GM23338 (cell line): ENCODE data around the gene DDX20. TPM values are rescaled to one million over a fixed set of nuclear protein-coding genes. Genes with fewer than 3 reads are reported as not detected.

Experiments used
- ATAC-seq: fragments of 200-7000 bp; cut with Tn5 transposase; 3 replicates; pipeline ENCODE4 v1.9.1; 2020
- DNase-seq: peaks from one replicate; pipeline ENCODE4 v3.0.0-alpha.2; 2015; ENCODE audit warnings: low spot score
- H2AFZ ChIP-seq: fragments of 200-600 bp; sonication (generic); 2 replicates; pipeline ENCODE4 v1.8.0; 2016; ENCODE audit warnings: antibody characterized with exemption, mild to moderate bottlenecking, moderate library complexity
- H3F3A ChIP-seq: fragments of 200-600 bp; sonication (generic); replicated peaks from 2 replicates; pipeline ENCODE4 v1.8.0; 2017; ENCODE audit warnings: antibody characterized with exemption, mixed run types, low read depth
- H3K27ac ChIP-seq: fragments of 200-600 bp; sonication (generic); 2 replicates; pipeline ENCODE4 v1.6.1; 2016; ENCODE audit warnings: low read depth
- H3K27me3 ChIP-seq: fragments of 200-600 bp; sonication (generic); 2 replicates; pipeline ENCODE4 v1.8.0; 2016; ENCODE audit warnings: mild to moderate bottlenecking, mixed run types, moderate library complexity; ENCODE audit not compliant: insufficient read depth
- H3K36me3 ChIP-seq: fragments of 200-600 bp; sonication (generic); 2 replicates; pipeline ENCODE4 v1.8.0; 2016; ENCODE audit warnings: mild to moderate bottlenecking; ENCODE audit not compliant: insufficient read depth
- H3K4me1 ChIP-seq: fragments of 200-600 bp; sonication (generic); 2 replicates; pipeline ENCODE4 v1.8.0; 2016; ENCODE audit warnings: mild to moderate bottlenecking, moderate library complexity; ENCODE audit not compliant: insufficient read depth
- H3K4me2 ChIP-seq: fragments of 200-600 bp; sonication (generic); 2 replicates; pipeline ENCODE4 v1.7.1; 2017; ENCODE audit warnings: mixed run types
- H3K4me3 ChIP-seq: fragments of 200-600 bp; sonication (generic); 2 replicates; pipeline ENCODE4 v1.6.1; 2016; ENCODE audit warnings: mixed run types
- H3K79me2 ChIP-seq: fragments of 200-600 bp; sonication (generic); replicated peaks from 2 replicates; pipeline ENCODE4 v1.8.0; 2017; ENCODE audit warnings: mild to moderate bottlenecking; ENCODE audit not compliant: insufficient read depth
- H3K9me2 ChIP-seq: fragments of 200-600 bp; sonication (generic); 2 replicates; pipeline ENCODE4 v1.8.0; 2017; ENCODE audit not compliant: insufficient read depth
- H4K20me1 ChIP-seq: fragments of 200-600 bp; sonication (generic); replicated peaks from 2 replicates; pipeline ENCODE4 v1.8.0; 2017; ENCODE audit warnings: mild to moderate bottlenecking; ENCODE audit not compliant: insufficient read depth
- H3K27ac Mint-ChIP-seq: 2 replicates; pipeline ENCODE4 v1.8.0; 2020; ENCODE audit warnings: inconsistent platforms, mild to moderate bottlenecking, moderate library complexity, mixed read lengths
- H3K27me3 Mint-ChIP-seq: 3 replicates; pipeline ENCODE4 v1.8.0; 2022; ENCODE audit warnings: low read depth, mild to moderate bottlenecking, moderate library complexity, mixed read lengths, inconsistent platforms; ENCODE audit not compliant: insufficient read depth, poor library complexity
- H3K36me3 Mint-ChIP-seq: 3 replicates; pipeline ENCODE4 v1.8.0; 2021; ENCODE audit warnings: low read depth, mild to moderate bottlenecking, inconsistent platforms, moderate library complexity, mixed read lengths
- H3K4me1 Mint-ChIP-seq: 3 replicates; pipeline ENCODE4 v1.8.0; 2020; ENCODE audit warnings: mild to moderate bottlenecking, inconsistent platforms, mixed read lengths
- H3K4me3 Mint-ChIP-seq: 3 replicates; pipeline ENCODE4 v1.8.0; 2021; ENCODE audit warnings: moderate library complexity, mild to moderate bottlenecking, inconsistent platforms, mixed read lengths
- H3K9me3 Mint-ChIP-seq: 3 replicates; pipeline ENCODE4 v1.8.0; 2020; ENCODE audit warnings: moderate library complexity, mild to moderate bottlenecking, inconsistent platforms, mixed read lengths
- CREB1 ChIP-seq: fragments of 250-450 bp; sonication (Bioruptor Pico); IDR thresholded peaks from 2 replicates; pipeline ENCODE4 v1.5.0; 2020; ENCODE audit warnings: low read depth, mild to moderate bottlenecking, moderate library complexity
- EZH2 ChIP-seq: fragments of 200-600 bp; sonication (generic); IDR thresholded peaks from one replicate; pipeline ENCODE4 v1.8.0; 2017; ENCODE audit warnings: antibody characterized with exemption, mild to moderate bottlenecking, low read depth; ENCODE audit not compliant: unreplicated experiment
- EZH2phosphoT487 ChIP-seq: fragments of 200-600 bp; sonication (generic); IDR thresholded peaks from one replicate; pipeline ENCODE4 v1.8.1; 2018; ENCODE audit warnings: antibody characterized with exemption; ENCODE audit not compliant: unreplicated experiment
- JUNB ChIP-seq: IDR thresholded peaks from one replicate; pipeline ENCODE4 v1.6.1; 2016; ENCODE audit warnings: antibody characterized with exemption; ENCODE audit not compliant: unreplicated experiment
- NANOG ChIP-seq: IDR thresholded peaks from 2 replicates; pipeline ENCODE4 v1.6.1; 2016; ENCODE audit warnings: antibody characterized with exemption, borderline replicate concordance
- POLR2AphosphoS5 ChIP-seq: IDR thresholded peaks from 2 replicates; pipeline ENCODE4 v1.6.1; 2016; ENCODE audit warnings: antibody characterized with exemption, low read depth
- STAT1 ChIP-seq: IDR thresholded peaks from one replicate; pipeline ENCODE4 v1.6.1; 2016; ENCODE audit warnings: antibody characterized with exemption; ENCODE audit not compliant: unreplicated experiment
- ZNF114 ChIP-seq: fragments of 250-450 bp; sonication (Bioruptor Pico); IDR thresholded peaks from 2 replicates; pipeline ENCODE4 v1.5.0; 2020; ENCODE audit warnings: mild to moderate bottlenecking, moderate library complexity
- ZNF331 ChIP-seq: fragments of 250-450 bp; sonication (Bioruptor Pico); IDR thresholded peaks from 2 replicates; pipeline ENCODE4 v1.5.0; 2020; ENCODE audit warnings: low read depth, mild to moderate bottlenecking, moderate library complexity
- polyA plus RNA-seq: library from polyadenylated mRNA; unstranded; fragments of >200 nt; fragmentation: Nextera tagmentation; extraction: Ambion mirVana; gene quantifications from 2 replicates; pipeline ENCODE4 v1.2.1, GENCODE V29; 2016
- total RNA-seq: library from RNA; depleted of rRNA; stranded (reverse); fragments of >200 nt; shearing (Covaris generic); gene quantifications from 2 replicates; pipeline ENCODE4 v1.2.3, GENCODE V29; 2014
- TF ChIP-seq, protein P1 (sequence below): fragments of 250-450 bp; sonication (Bioruptor Pico); IDR thresholded peaks from 2 replicates; pipeline ENCODE4 v1.5.0; 2020; ENCODE audit warnings: mild to moderate bottlenecking, moderate library complexity
- TF ChIP-seq, protein P2 (sequence below): IDR thresholded peaks from 2 replicates; pipeline ENCODE4 v1.6.1; 2016; ENCODE audit warnings: antibody characterized with exemption
- TF ChIP-seq, protein P3 (sequence below): IDR thresholded peaks from one replicate; pipeline ENCODE4 v1.6.1; 2018; ENCODE audit warnings: antibody characterized with exemption; ENCODE audit not compliant: unreplicated experiment
- TF ChIP-seq, protein P4 (sequence below), 2 experiments: fragments of 200-600 bp in 1 of 2; sonication (generic) in 1 of 2; conservative IDR thresholded peaks; 2 replicates each; pipeline versions ENCODE4 v1.5.1 to v1.6.1; 2016 to 2017; ENCODE audit warnings: antibody characterized with exemption in 2 of 2, low read depth in 2 of 2, mild to moderate bottlenecking in 2 of 2, moderate library complexity in 1 of 2

Gene DDX20
- total and polyA plus RNA-seq, 2 experiments from 2014 or later: 11.9 to 54.4 TPM

DNA sequence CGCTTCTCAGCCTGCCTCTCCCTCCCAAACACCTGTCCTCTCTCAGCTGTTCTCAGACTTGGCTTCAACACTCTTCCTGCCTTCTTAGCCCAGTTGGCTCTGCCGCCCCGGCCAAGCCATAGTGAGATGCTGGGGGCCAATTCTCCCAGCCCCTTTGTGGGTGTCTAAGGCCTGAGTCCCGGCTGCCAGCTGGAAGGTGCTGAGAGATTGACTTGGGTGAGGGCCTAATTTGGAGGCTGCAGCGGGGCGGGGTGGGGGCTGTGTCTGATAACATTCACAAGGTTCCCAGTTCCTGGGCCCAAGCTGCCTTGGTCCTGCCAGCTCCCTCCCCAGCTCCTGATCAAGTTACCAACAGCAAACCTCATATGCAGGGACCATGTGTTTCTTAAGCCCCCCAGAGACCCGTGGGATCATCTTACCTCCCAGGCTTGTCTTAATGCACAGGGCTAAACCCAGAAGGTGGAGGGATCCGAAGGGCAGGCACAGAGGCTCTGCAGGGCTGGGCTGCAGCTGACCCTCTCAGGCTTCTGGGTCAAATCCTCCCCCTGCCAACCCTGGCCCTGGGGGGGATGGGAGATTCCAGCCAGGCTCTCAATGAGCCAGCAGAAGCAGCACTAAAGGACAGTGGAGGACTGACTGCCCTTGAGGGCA is 26.3 kb upstream of the DDX20 start:
- H4K20me1 ChIP-seq: peaks cover 11% of the 10 kb centered on the region
- H3K4me1 ChIP-seq: peaks cover 22% of the 10 kb centered on the region
- no peaks in the 10 kb centered on the region for H3K27me3 ChIP-seq
- TF ChIP-seq, protein P1, sequence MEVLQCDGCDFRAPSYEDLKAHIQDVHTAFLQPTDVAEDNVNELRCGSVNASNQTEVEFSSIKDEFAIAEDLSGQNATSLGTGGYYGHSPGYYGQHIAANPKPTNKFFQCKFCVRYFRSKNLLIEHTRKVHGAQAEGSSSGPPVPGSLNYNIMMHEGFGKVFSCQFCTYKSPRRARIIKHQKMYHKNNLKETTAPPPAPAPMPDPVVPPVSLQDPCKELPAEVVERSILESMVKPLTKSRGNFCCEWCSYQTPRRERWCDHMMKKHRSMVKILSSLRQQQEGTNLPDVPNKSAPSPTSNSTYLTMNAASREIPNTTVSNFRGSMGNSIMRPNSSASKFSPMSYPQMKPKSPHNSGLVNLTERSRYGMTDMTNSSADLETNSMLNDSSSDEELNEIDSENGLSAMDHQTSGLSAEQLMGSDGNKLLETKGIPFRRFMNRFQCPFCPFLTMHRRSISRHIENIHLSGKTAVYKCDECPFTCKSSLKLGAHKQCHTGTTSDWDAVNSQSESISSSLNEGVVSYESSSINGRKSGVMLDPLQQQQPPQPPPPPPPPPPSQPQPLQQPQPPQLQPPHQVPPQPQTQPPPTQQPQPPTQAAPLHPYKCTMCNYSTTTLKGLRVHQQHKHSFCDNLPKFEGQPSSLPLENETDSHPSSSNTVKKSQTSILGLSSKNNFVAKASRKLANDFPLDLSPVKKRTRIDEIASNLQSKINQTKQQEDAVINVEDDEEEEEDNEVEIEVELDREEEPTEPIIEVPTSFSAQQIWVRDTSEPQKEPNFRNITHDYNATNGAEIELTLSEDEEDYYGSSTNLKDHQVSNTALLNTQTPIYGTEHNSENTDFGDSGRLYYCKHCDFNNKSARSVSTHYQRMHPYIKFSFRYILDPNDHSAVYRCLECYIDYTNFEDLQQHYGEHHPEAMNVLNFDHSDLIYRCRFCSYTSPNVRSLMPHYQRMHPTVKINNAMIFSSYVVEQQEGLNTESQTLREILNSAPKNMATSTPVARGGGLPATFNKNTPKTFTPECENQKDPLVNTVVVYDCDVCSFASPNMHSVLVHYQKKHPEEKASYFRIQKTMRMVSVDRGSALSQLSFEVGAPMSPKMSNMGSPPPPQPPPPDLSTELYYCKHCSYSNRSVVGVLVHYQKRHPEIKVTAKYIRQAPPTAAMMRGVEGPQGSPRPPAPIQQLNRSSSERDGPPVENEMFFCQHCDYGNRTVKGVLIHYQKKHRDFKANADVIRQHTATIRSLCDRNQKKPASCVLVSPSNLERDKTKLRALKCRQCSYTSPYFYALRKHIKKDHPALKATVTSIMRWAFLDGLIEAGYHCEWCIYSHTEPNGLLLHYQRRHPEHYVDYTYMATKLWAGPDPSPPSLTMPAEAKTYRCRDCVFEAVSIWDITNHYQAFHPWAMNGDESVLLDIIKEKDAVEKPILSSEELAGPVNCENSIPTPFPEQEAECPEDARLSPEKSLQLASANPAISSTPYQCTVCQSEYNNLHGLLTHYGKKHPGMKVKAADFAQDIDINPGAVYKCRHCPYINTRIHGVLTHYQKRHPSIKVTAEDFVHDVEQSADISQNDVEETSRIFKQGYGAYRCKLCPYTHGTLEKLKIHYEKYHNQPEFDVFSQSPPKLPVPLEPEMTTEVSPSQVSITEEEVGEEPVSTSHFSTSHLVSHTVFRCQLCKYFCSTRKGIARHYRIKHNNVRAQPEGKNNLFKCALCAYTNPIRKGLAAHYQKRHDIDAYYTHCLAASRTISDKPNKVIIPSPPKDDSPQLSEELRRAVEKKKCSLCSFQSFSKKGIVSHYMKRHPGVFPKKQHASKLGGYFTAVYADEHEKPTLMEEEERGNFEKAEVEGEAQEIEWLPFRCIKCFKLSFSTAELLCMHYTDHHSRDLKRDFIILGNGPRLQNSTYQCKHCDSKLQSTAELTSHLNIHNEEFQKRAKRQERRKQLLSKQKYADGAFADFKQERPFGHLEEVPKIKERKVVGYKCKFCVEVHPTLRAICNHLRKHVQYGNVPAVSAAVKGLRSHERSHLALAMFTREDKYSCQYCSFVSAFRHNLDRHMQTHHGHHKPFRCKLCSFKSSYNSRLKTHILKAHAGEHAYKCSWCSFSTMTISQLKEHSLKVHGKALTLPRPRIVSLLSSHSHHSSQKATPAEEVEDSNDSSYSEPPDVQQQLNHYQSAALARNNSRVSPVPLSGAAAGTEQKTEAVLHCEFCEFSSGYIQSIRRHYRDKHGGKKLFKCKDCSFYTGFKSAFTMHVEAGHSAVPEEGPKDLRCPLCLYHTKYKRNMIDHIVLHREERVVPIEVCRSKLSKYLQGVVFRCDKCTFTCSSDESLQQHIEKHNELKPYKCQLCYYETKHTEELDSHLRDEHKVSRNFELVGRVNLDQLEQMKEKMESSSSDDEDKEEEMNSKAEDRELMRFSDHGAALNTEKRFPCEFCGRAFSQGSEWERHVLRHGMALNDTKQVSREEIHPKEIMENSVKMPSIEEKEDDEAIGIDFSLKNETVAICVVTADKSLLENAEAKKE (CRISPR knock-in tag): no peak
- no peak for TF ChIP-seq ZNF331
- TF ChIP-seq NANOG: no peak
- no peak for TF ChIP-seq ZNF114 (CRISPR knock-in tag)
- TF ChIP-seq JUNB: no peak
- TF ChIP-seq POLR2AphosphoS5: no peak
- TF ChIP-seq EZH2phosphoT487: no peak
- TF ChIP-seq, protein P2, sequence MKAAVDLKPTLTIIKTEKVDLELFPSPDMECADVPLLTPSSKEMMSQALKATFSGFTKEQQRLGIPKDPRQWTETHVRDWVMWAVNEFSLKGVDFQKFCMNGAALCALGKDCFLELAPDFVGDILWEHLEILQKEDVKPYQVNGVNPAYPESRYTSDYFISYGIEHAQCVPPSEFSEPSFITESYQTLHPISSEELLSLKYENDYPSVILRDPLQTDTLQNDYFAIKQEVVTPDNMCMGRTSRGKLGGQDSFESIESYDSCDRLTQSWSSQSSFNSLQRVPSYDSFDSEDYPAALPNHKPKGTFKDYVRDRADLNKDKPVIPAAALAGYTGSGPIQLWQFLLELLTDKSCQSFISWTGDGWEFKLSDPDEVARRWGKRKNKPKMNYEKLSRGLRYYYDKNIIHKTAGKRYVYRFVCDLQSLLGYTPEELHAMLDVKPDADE: no peak
- TF ChIP-seq, protein P3, sequence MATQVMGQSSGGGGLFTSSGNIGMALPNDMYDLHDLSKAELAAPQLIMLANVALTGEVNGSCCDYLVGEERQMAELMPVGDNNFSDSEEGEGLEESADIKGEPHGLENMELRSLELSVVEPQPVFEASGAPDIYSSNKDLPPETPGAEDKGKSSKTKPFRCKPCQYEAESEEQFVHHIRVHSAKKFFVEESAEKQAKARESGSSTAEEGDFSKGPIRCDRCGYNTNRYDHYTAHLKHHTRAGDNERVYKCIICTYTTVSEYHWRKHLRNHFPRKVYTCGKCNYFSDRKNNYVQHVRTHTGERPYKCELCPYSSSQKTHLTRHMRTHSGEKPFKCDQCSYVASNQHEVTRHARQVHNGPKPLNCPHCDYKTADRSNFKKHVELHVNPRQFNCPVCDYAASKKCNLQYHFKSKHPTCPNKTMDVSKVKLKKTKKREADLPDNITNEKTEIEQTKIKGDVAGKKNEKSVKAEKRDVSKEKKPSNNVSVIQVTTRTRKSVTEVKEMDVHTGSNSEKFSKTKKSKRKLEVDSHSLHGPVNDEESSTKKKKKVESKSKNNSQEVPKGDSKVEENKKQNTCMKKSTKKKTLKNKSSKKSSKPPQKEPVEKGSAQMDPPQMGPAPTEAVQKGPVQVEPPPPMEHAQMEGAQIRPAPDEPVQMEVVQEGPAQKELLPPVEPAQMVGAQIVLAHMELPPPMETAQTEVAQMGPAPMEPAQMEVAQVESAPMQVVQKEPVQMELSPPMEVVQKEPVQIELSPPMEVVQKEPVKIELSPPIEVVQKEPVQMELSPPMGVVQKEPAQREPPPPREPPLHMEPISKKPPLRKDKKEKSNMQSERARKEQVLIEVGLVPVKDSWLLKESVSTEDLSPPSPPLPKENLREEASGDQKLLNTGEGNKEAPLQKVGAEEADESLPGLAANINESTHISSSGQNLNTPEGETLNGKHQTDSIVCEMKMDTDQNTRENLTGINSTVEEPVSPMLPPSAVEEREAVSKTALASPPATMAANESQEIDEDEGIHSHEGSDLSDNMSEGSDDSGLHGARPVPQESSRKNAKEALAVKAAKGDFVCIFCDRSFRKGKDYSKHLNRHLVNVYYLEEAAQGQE: no peak
- no peak for TF ChIP-seq EZH2
- TF ChIP-seq, protein P4, sequence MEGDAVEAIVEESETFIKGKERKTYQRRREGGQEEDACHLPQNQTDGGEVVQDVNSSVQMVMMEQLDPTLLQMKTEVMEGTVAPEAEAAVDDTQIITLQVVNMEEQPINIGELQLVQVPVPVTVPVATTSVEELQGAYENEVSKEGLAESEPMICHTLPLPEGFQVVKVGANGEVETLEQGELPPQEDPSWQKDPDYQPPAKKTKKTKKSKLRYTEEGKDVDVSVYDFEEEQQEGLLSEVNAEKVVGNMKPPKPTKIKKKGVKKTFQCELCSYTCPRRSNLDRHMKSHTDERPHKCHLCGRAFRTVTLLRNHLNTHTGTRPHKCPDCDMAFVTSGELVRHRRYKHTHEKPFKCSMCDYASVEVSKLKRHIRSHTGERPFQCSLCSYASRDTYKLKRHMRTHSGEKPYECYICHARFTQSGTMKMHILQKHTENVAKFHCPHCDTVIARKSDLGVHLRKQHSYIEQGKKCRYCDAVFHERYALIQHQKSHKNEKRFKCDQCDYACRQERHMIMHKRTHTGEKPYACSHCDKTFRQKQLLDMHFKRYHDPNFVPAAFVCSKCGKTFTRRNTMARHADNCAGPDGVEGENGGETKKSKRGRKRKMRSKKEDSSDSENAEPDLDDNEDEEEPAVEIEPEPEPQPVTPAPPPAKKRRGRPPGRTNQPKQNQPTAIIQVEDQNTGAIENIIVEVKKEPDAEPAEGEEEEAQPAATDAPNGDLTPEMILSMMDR (conservative IDR thresholded peaks at IDR 0.05; ENCODE audit: low read depth in 2 of 2): no peak
- TF ChIP-seq STAT1: no peak
- no peak for TF ChIP-seq CREB1 (CRISPR knock-in tag)
- no peak overlapping the region for H3K27ac ChIP-seq
- no peaks in the 10 kb centered on the region for H3F3A ChIP-seq
- Mint-ChIP-seq H3K27ac (no peak overlapping the region; the same call in 1 of the 2 replicates), H3K27me3 (peaks cover 1% of the 10 kb centered on the region), H3K36me3 (peaks cover 6% of the 10 kb centered on the region; the same call in 2 of the 3 replicates), H3K4me1 (peaks cover 37% of the 10 kb centered on the region), H3K9me3 (no peaks in the 10 kb centered on the region), H3K4me3 (no peak overlapping the region)
- H3K4me3 ChIP-seq: no peak overlapping the region
- no peak overlapping the region for H2AFZ ChIP-seq
- no peak for DNase-seq
- no peaks in the 10 kb centered on the region for H3K9me2 ChIP-seq
- H3K79me2 ChIP-seq: peaks cover 24% of the 10 kb centered on the region
- no peaks in the 10 kb centered on the region for H3K36me3 ChIP-seq
- no peak overlapping the region for H3K4me2 ChIP-seq
- ATAC-seq: peak; percentile 23
